Kidney epithelial cell (primary cell): ENCODE data around the gene MMP11. TPM values are rescaled to one million over a fixed set of nuclear protein-coding genes. Genes with fewer than 3 reads are reported as not detected.

Experiments
- DNase-seq: peaks from one replicate; pipeline ENCODE4 v3.0.0-alpha.2; 2010; ENCODE audit warnings: low read depth
- H3K27me3 ChIP-seq: 2 replicates; pipeline ENCODE4 v1.6.0; 2011; ENCODE audit warnings: low read length; ENCODE audit not compliant: control insufficient read depth, insufficient read depth
- H3K36me3 ChIP-seq: 2 replicates; pipeline ENCODE4 v1.5.1; 2011; ENCODE audit warnings: low read length; ENCODE audit not compliant: control insufficient read depth, insufficient read depth
- H3K4me3 ChIP-seq: 2 replicates; pipeline ENCODE4 v1.5.1; 2011; ENCODE audit warnings: low read depth, mild to moderate bottlenecking, control low read depth, low read length
- total RNA-seq: library from RNA; depleted of rRNA; stranded (reverse); fragments of >200 nt; gene quantifications from 2 replicates; pipeline ENCODE4 v1.2.3, GENCODE V29; 2015
- TF ChIP-seq, protein P1 (sequence below): IDR thresholded peaks from 2 replicates; pipeline ENCODE4 v1.5.1; 2011; ENCODE audit warnings: mild to moderate bottlenecking, moderate library complexity, low read length, control low read depth, inconsistent platforms; ENCODE audit not compliant: insufficient read depth, poor library complexity, severe bottlenecking

Gene MMP11
- total RNA-seq, 1 donor from 2014 or later: 41.9 TPM

DNA sequence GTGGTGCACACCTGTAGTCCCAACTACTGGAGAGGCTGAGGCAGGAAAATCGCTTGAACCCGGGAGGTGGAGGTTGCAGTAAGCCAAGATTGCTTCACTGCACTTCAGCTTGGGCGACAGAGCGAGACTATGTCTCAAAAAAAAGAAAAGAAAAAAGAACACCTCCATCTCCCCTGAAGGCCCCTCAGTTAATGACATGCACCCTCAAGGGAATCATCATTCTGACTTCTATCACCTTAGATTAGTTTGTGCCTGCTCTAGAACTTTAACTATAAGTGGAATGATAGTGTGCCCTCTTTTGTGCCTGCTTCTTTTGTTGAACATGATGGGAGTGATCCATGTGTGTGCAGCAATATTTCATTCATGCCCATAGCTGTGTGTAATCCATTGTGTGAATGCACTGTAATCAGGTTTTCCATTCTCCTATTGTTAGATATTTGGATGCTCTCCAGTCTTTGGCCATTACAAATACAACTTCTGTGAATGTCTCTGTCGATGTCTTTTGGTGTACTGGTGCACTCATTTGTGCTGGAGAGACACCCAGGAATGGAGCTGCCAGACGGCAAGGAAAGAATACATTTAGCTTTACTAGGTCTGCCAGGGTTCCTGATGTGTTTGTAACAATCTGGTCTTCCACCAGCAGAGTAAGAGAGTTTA is 17.5 kb upstream of the MMP11 start:
- Histone ChIP-seq H3K36me3 (no peaks in the 10 kb centered on the region), H3K4me3 (no peak overlapping the region), H3K27me3 (no peaks in the 10 kb centered on the region)
- no peak for DNase-seq
- TF ChIP-seq, protein P1, sequence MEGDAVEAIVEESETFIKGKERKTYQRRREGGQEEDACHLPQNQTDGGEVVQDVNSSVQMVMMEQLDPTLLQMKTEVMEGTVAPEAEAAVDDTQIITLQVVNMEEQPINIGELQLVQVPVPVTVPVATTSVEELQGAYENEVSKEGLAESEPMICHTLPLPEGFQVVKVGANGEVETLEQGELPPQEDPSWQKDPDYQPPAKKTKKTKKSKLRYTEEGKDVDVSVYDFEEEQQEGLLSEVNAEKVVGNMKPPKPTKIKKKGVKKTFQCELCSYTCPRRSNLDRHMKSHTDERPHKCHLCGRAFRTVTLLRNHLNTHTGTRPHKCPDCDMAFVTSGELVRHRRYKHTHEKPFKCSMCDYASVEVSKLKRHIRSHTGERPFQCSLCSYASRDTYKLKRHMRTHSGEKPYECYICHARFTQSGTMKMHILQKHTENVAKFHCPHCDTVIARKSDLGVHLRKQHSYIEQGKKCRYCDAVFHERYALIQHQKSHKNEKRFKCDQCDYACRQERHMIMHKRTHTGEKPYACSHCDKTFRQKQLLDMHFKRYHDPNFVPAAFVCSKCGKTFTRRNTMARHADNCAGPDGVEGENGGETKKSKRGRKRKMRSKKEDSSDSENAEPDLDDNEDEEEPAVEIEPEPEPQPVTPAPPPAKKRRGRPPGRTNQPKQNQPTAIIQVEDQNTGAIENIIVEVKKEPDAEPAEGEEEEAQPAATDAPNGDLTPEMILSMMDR: no peak

- no peaks in the 10 kb centered on the region for H3K27me3 ChIP-seq
- no peaks in the 10 kb centered on the region for H3K36me3 ChIP-seq
- DNase-seq: no peak
- no peak overlapping the region for H3K4me3 ChIP-seq
- TF ChIP-seq, protein P1: no peak
These were observed 16.9 kb upstream of the MMP11 start for GRCh38 chr22:23755711-23756110.

DNA sequence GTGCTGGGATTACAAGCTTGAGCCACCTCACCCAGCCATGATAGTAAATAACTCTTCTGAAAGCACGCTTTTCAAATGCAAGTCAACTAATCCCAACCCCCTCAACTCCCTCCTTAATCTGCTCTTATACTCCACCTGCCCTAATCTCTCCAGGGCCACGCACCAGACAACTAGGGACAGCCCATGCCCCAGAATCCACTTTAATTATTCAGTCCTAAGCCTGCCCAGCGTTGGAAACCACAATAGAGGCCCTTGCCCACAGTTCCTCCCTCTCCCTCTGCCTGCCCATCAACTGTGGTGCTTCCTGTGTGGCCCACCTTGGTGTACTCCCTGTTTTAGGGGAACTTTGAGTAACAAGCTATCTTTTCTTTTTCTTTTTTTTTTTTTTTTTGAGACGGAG is 15.8 kb upstream of the MMP11 start:
- H3K36me3 ChIP-seq: no peaks in the 10 kb centered on the region
- H3K4me3 ChIP-seq: no peak overlapping the region
- DNase-seq: no peak
- no peaks in the 10 kb centered on the region for H3K27me3 ChIP-seq
- TF ChIP-seq, protein P1: no peak

- TF ChIP-seq, protein P1: no peak
- H3K36me3 ChIP-seq: peaks cover 1% of the 10 kb centered on the region
- H3K27me3 ChIP-seq: no peaks in the 10 kb centered on the region
- H3K4me3 ChIP-seq: no peak overlapping the region
- no peak for DNase-seq
These were observed 13.1 kb upstream of the MMP11 start for GRCh38 chr22:23759566-23759965.

- TF ChIP-seq, protein P1: no peak
- no peak for DNase-seq
- Histone ChIP-seq H3K27me3 (no peaks in the 10 kb centered on the region), H3K36me3 (peaks cover 1% of the 10 kb centered on the region), H3K4me3 (no peak overlapping the region)
These were observed 12.6 kb upstream of the MMP11 start for GRCh38 chr22:23760056-23760455.

DNA sequence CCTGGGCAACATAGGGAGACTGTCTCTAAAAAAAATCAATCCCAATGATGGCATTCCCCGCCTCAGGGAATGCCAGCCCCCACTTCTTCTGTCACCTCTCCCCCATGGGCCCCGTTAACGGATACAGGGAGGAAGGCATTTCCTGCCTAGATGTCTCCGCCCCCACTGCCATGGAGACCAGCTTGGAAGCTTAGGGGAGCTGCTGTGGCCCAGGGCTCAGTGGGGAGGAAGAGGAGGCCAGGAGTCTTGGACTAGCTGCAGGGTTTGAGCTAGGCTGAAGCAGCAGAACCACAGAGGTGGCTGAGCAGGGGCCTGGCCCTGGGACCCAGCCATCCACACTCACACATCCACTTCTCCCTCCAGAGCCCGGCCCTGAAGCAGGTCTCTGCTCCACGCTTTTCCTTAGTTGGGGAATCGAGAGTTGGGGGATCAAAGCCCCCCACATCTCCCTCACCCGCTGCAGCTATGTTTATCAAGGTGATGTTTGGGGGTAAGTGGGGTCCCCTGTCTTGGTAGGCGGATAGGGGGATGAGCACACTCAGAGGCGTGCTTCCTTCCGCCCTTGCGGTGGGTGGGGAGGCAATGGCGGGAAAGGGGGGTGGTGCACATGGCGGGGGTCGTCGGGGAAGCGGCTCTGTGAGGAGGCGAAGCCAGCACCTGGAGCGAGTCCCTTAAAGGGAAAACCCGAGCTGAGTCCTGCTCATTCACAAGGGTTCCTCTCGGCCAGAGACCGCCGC is 9.6 kb upstream of the MMP11 start, which contains the start of gene C22orf15:
C22orf15 (plus strand) TSS at position 149 of the 737 bp plus-strand sequence; CDS start at position 466, 317 bp downstream.
- TF ChIP-seq, protein P1: no peak
- Histone ChIP-seq H3K36me3 (peaks cover 1% of the 10 kb centered on the region), H3K4me3 (no peak within 1 kb of the TSS), H3K27me3 (no peaks in the 10 kb centered on the region)
- DNase-seq: no peak
